Upper lobe of right lung (tissue), 1 donor: ENCODE measurements around the gene DNAJC11. TPM values are rescaled to one million over a fixed set of nuclear protein-coding genes. Genes with fewer than 3 reads are reported as not detected.
A peak's percentile ranks its signal among the peaks of the same experiment; 100 is the strongest.

Experiments
- ATAC-seq: fragments of 200-7000 bp; cut with Tn5 transposase; one replicate; pipeline ENCODE4 v1.9.1; 2020; ENCODE audit warnings: mild to moderate bottlenecking, moderate library complexity
- DNase-seq: peaks from one replicate; pipeline ENCODE4 v3.0.0-alpha.2; 2020
- H3K27ac ChIP-seq: fragments of 200-600 bp; one replicate; pipeline ENCODE4 v1.8.0; 2022
- H3K27me3 ChIP-seq: fragments of 200-600 bp; one replicate; pipeline ENCODE4 v1.8.0; 2022; ENCODE audit warnings: mild to moderate bottlenecking
- H3K36me3 ChIP-seq: fragments of 200-600 bp; one replicate; pipeline ENCODE4 v1.8.0; 2022
- H3K4me1 ChIP-seq: fragments of 200-600 bp; one replicate; pipeline ENCODE4 v1.8.0; 2022
- H3K4me3 ChIP-seq: fragments of 200-600 bp; one replicate; pipeline ENCODE4 v1.8.0; 2022; ENCODE audit warnings: mild to moderate bottlenecking
- H3K9me3 ChIP-seq: fragments of 200-600 bp; one replicate; pipeline ENCODE4 v1.8.0; 2022
- CTCF ChIP-seq: fragments of 200-600 bp; IDR thresholded peaks from one replicate; pipeline ENCODE4 v1.8.0; 2022; ENCODE audit warnings: antibody characterized with exemption
- intact Hi-C: fragments of 100-400 bp; cut with DNase I; formaldehyde crosslinking; loops from one replicate; pipeline ENCODE4 v1.11.0; 2022
- total RNA-seq: library from RNA; stranded (reverse); fragmentation: NEBNext Ultra II Directional; extraction: Animal tissue kit (Norgen Biotek cat#: 25700); gene quantifications from one replicate; pipeline ENCODE4 v1.2.1, GENCODE V29; 2021
- donor health status: DM: no; HTN: yes; CAD: no; lungs with severe emphysema.

DNAJC11 gene
- total RNA-seq, 1 donor from 2014 or later: 37.6 TPM

GRCh38 chr1:6730473-6730872, 28.9 kb upstream of the DNAJC11 start:
- DNase-seq (peak; percentile 37), ATAC-seq (no peak)
- no peaks in the 10 kb centered on the region for H3K36me3 ChIP-seq
- no peak for TF ChIP-seq CTCF
- no peak overlapping the region for H3K27ac ChIP-seq
- intact Hi-C loops: loop anchor here (10.0 kb wide), 1 partner anchor 164 kb away; no protein-coding TSS in a partner anchor
- no peaks in the 10 kb centered on the region for H3K4me1 ChIP-seq
- H3K4me3 ChIP-seq: no peak overlapping the region
- no peaks in the 10 kb centered on the region for H3K9me3 ChIP-seq
- H3K27me3 ChIP-seq: no peaks in the 10 kb centered on the region

GRCh38 chr1:6727535-6727934, 25.9 kb upstream of the DNAJC11 start:
- intact Hi-C loops: loop anchor here (10.0 kb wide), 2 partner anchors 347 to 917 kb away; no protein-coding TSS in a partner anchor
- Histone ChIP-seq H3K9me3 (no peaks in the 10 kb centered on the region), H3K27me3 (no peaks in the 10 kb centered on the region), H3K36me3 (no peaks in the 10 kb centered on the region), H3K27ac (no peak overlapping the region), H3K4me1 (no peaks in the 10 kb centered on the region), H3K4me3 (no peak overlapping the region)
- ATAC-seq (peak; percentile 86), DNase-seq (peak; percentile 71)
- peak; percentile 89 for TF ChIP-seq CTCF

GRCh38 chr1:6726253-6726652, 24.6 kb upstream of the DNAJC11 start:
- no peak for ATAC-seq

GRCh38 chr1:6724517-6725141, 23.0 kb upstream of the DNAJC11 start:
- no peak for TF ChIP-seq CTCF
- ATAC-seq (no peak), DNase-seq (no peak)
- Histone ChIP-seq H3K27me3 (no peaks in the 10 kb centered on the region), H3K9me3 (no peaks in the 10 kb centered on the region), H3K36me3 (no peaks in the 10 kb centered on the region), H3K27ac (no peak overlapping the region), H3K4me3 (no peak overlapping the region), H3K4me1 (no peaks in the 10 kb centered on the region)
- intact Hi-C loops: loop anchor here (10.0 kb wide), 2 partner anchors 350 to 920 kb away; no protein-coding TSS in a partner anchor

More at GRCh38 chr1:6726253-6726652, 24.6 kb upstream of the DNAJC11 start:
- no peaks in the 10 kb centered on the region for H3K36me3 ChIP-seq
- intact Hi-C loops: loop anchor here (10.0 kb wide), 2 partner anchors 349 to 919 kb away; no protein-coding TSS in a partner anchor
- no peaks in the 10 kb centered on the region for H3K27me3 ChIP-seq
- H3K4me3 ChIP-seq: no peak overlapping the region
- H3K27ac ChIP-seq: no peak overlapping the region
- TF ChIP-seq CTCF: no peak
- no peaks in the 10 kb centered on the region for H3K9me3 ChIP-seq
- no peaks in the 10 kb centered on the region for H3K4me1 ChIP-seq
- no peak for DNase-seq

GRCh38 chr1:6723621-6724428, 22.2 kb upstream of the DNAJC11 start:
- H3K36me3 ChIP-seq: no peaks in the 10 kb centered on the region
- intact Hi-C loops: loop anchor here (10.0 kb wide), 2 partner anchors 351 to 921 kb away; no protein-coding TSS in a partner anchor
- H3K4me3 ChIP-seq: no peak overlapping the region
- H3K27ac ChIP-seq: no peak overlapping the region
- no peak for DNase-seq
- ATAC-seq: no peak
- TF ChIP-seq CTCF: no peak
- H3K27me3 ChIP-seq: peaks cover 5% of the 10 kb centered on the region
- no peaks in the 10 kb centered on the region for H3K4me1 ChIP-seq
- no peaks in the 10 kb centered on the region for H3K9me3 ChIP-seq
